ENCODE data around the gene TMED1.

DNA sequence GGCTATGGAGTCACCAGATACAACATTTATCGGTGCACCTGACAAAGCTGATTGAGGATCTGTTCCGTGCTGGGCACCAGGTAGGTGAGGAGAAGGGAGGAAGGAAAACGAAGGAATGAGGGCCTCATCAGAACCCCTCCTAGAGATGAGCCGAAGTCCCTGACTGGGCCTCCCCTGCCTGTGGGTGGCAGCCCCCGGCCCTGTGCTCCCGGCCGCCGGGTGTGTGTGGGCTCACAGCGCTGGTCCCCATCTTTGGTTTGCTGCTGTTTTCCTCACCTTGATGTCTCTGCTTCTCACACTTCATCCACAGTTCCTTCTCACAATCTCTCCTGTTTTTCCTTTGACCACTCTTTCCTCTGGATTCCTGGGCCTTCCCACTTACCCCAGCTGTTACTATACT is 32.8 kb downstream of the TMED1 start:
- TF ChIP-seq, protein P1, sequence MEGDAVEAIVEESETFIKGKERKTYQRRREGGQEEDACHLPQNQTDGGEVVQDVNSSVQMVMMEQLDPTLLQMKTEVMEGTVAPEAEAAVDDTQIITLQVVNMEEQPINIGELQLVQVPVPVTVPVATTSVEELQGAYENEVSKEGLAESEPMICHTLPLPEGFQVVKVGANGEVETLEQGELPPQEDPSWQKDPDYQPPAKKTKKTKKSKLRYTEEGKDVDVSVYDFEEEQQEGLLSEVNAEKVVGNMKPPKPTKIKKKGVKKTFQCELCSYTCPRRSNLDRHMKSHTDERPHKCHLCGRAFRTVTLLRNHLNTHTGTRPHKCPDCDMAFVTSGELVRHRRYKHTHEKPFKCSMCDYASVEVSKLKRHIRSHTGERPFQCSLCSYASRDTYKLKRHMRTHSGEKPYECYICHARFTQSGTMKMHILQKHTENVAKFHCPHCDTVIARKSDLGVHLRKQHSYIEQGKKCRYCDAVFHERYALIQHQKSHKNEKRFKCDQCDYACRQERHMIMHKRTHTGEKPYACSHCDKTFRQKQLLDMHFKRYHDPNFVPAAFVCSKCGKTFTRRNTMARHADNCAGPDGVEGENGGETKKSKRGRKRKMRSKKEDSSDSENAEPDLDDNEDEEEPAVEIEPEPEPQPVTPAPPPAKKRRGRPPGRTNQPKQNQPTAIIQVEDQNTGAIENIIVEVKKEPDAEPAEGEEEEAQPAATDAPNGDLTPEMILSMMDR (IDR thresholded peaks at IDR 0.05): no peak
- no peak for TF ChIP-seq POLR2A (IDR thresholded peaks at IDR 0.05)
